ENCODE measurements around the gene FSTL3. TPM values are rescaled to one million over a fixed set of nuclear protein-coding genes. Genes with fewer than 3 reads are reported as not detected.

Gene FSTL3
- total and polyA plus RNA-seq, 2 of the 8 experiments (the other 6 are each of a cell fraction or from before 2014, with no cell fraction given) = 8.1 to 11.8 TPM

- Histone ChIP-seq H2BK20ac (ENCODE audit: low read length) (no peak overlapping the region), H3K27me3 (replicated peaks in 1 of 4; ENCODE audit: control insufficient read depth in 3 of 4, extremely low read depth in 1 of 4, insufficient read depth in 3 of 4, low read length in 3 of 4) (peaks cover 0 to 23% (median 11%) of the 10 kb centered on the region in 4 experiments; a peak in 5 of 7 replicates), H4K20me1 (replicated peaks in 1 of 2; ENCODE audit: control insufficient read depth in 1 of 2, insufficient read depth in 2 of 2, low read length in 2 of 2) (peaks cover 5% of the 10 kb centered on the region in 2 experiments), H3K23ac (ENCODE audit: insufficient read length) (no peak overlapping the region), H3K9me3 (ENCODE audit: insufficient read depth in 2 of 2, low read depth in 1 of 2, low read length in 1 of 2) (no peaks in the 10 kb centered on the region), H2BK5ac (ENCODE audit: low read depth, low read length) (no peak overlapping the region), H3K4me3 (ENCODE audit: extremely low read depth in 1 of 4, insufficient read depth in 2 of 4, low read depth in 3 of 4, low read length in 4 of 4) (peak overlapping the region in 2 of 4 experiments; percentile 37 to 65; a peak in 3 of 8 replicates), H3K9ac (replicated peaks in 1 of 4; ENCODE audit: extremely low read depth in 1 of 4, low read depth in 3 of 4, low read length in 3 of 4) (no peak overlapping the region), H2AK5ac (ENCODE audit: low read depth, low read length) (no peak overlapping the region), H3K18ac (ENCODE audit: extremely low read depth, low read length) (no peak overlapping the region), H3K4me2 (ENCODE audit: insufficient read depth in 1 of 2, low read depth in 2 of 2, low read length in 2 of 2) (peak overlapping the region; percentile 51 to 70; a peak in 3 of 4 replicates), H4K91ac (replicated peaks; ENCODE audit: insufficient read length, low read length) (no peak overlapping the region), H3K79me2 (ENCODE audit: control insufficient read depth in 1 of 2, insufficient read depth in 2 of 2, low read length in 2 of 2) (no peaks in the 10 kb centered on the region), H4K8ac (ENCODE audit: extremely low read depth, insufficient read depth, low read length) (peak overlapping the region; percentile 39; the same call in 1 of the 2 replicates), H3K79me1 (ENCODE audit: low read depth, low read length) (no peaks in the 10 kb centered on the region; the same call in 1 of the 2 replicates), H4K5ac (ENCODE audit: insufficient read length, low read depth, low read length) (no peak overlapping the region), H3K56ac (replicated peaks; ENCODE audit: insufficient read length, low read depth, low read length) (no peak overlapping the region), H2AFZ (ENCODE audit: low read length) (no peak overlapping the region), H3K27ac (ENCODE audit: low read depth, low read length) (no peak overlapping the region), H3K36me3 (ENCODE audit: control insufficient read depth in 2 of 4, insufficient read depth in 4 of 4, low read length in 3 of 4) (no peaks in the 10 kb centered on the region), H2BK15ac (ENCODE audit: low read length) (no peak overlapping the region), H3K23me2 (ENCODE audit: low read depth, low read length) (peaks cover 9% of the 10 kb centered on the region; the same call in 1 of the 2 replicates), H3K4ac (replicated peaks; ENCODE audit: insufficient read length, low read depth, low read length) (no peak overlapping the region), H2BK12ac (ENCODE audit: low read depth, low read length) (0 out of 2 replicates have a peak overlapping the region, but pooled peaks have one; percentile 27), H3K14ac (ENCODE audit: insufficient read length) (no peak overlapping the region), H3K4me1 (replicated peaks in 1 of 4; ENCODE audit: control insufficient read depth in 3 of 4, insufficient read depth in 4 of 4, low read length in 3 of 4) (peaks cover 0 to 6% (median 3%) of the 10 kb centered on the region in 4 experiments; a peak in 4 of 7 replicates), H2BK120ac (replicated peaks; ENCODE audit: low read depth, low read length) (no peak overlapping the region)
- POLR2A ChIA-PET (ENCODE audit: partially characterized antibody) = interaction anchor here (0.7 kb wide), 1 partner anchor 401 kb away, joined by 3 read pairs; the partner anchor contains the start of gene ABCA7
- no peak for TF ChIP-seq HDAC2 (IDR thresholded peaks at IDR 0.05; ENCODE audit: borderline replicate concordance in 1 of 2, low read depth in 2 of 2, low read length in 2 of 2)
- WGBS, 2 experiments (ENCODE audit: extremely low coverage in 1 of 2, insufficient coverage in 1 of 2, insufficient read length in 1 of 2, insufficient replicate concordance in 2 of 2, low coverage in 1 of 2, low lambda C conversion rate in 2 of 2, missing lambda C conversion rate in 1 of 2) = 92% methylated on average over 12 of the region's 17 CpGs; no CpG with 5 or more reads in 1 of the 2 experiments
- DNase-seq (ENCODE audit: low read depth in 1 of 2, low spot score in 2 of 2) (no peak), FAIRE-seq (no peak)
- CTCF ChIA-PET (ENCODE audit: partially characterized antibody) = no interaction called here
Observed at GRCh38 chr19:638906-639252, 37.3 kb upstream of the FSTL3 start.
